ENCODE data around the gene RASL10A.
A peak's percentile ranks its signal among the peaks of the same experiment; 100 is the strongest.
"Not testable (repeated sequence)": the region's sequence is repeated elsewhere in the genome, so short reads cannot be mapped to it uniquely, and the experiment has no call there.

RASL10A gene, protein sequence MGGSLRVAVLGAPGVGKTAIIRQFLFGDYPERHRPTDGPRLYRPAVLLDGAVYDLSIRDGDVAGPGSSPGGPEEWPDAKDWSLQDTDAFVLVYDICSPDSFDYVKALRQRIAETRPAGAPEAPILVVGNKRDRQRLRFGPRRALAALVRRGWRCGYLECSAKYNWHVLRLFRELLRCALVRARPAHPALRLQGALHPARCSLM

DNA sequence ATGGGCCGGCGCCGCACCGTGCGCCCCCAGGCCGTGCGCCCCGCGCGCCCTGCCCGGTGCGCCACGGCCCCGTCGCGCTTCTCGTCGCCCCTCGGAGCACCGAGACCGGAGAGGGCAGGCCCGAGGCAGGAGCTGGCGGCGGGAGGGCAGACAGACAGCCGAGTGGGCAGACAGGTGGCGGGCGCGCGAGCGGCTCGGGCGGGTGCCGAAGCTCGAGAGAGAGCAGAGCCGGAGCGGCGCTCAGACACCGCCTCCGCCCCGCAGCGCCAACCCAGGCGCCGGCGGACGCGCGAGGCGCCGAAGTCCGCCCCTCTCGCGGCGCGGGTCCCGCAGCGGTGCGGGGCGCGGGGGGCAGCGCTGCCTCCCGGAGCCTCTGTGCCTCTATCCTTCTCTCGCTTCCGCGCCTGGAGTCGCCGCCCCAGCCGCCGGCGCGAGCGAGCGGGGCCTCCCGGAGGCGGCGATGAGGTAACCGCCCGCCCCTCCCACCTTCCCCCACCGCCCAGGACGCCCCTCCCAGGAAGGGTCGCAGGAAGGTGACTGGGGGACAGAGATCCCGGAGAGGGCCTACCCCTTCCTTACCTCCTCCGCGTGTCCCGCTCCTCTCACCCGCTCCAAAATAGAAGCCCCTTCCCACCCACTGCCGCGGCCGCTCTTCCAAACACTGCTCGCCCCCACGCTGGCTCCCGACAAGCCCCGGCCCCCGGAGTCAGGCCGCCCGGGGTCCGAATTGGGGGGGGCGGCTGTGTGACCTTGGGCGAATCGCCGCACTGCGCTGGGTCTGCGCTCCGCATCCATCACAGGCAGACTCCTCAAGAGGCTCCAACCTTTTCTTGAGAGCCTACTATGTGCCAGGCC is at the start of gene RASL10A:
Gene RASL10A (minus strand): TSS at position 412 of the 855 bp plus-strand sequence. CDS start 451 bp downstream, outside the sequence.
- DNase-seq (ENCODE audit: low spot score): no peak

DNA sequence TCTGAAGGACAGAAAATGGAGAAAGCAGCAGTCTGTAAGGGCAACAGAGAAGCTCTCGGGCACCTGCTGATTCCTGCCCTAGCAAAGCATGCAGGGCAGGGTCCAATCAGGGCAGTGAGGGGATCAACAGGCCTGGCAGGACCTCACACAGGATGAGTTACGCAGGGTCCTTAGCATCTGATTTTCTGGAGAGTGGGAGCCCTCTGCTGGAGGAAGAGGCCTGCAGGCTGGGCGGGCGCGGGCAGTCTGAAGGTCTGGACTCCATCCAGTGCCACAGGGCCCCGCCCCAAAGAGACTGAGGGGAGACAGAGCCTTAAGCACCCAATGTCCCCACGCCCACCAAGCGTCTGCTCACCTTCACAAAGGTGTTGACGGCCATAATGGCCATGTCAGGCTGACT is 44.0 kb upstream of the RASL10A start:
- DNase-seq (ENCODE audit: low spot score): peak; percentile 55

- DNase-seq (ENCODE audit: low spot score): not testable (repeated sequence)
These were observed 41.8 kb upstream of the RASL10A start for GRCh38 chr22:29357193-29357890.

DNA sequence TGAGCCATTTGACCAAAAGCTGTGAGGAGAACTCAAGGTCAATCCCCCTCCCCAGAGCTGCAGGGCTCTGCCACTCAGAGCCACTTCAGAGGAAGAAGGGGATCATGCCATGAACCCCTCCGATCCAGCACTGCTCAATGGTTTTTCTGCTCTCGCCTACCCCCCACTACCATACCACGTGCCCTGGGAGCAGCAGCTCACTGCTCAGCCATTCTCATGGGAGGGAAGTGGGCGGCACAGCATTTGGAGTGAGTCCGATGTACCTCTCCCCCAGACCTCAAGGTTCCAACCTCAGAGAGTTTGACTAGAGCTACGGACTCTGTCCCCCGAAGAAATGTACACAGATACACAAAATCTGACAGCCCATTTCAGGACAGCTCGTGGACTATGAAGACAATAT is 38.4 kb upstream of the RASL10A start:
- DNase-seq (ENCODE audit: low spot score): no peak

DNA sequence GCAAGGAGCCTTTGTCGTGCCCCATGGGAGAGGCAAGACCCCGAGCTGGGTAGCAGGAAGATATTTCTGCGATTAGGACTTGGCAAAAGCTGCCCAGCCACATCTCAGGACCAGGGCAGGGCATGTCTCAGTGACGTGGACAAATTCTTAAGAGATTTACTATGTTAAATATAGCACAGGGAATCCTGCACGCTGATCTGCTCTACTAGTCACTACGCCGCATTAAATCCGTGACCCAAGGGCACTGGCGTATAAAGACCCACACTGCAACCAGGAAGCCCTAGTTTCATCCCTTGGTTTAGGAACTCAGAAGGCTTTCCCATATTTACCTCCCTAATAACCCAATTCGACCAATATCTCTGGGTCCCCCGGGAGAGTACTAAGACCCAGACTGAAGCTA is 37.8 kb upstream of the RASL10A start:
- DNase-seq (ENCODE audit: low spot score): no peak

GRCh38 chr22:29352778-29353177 is 37.3 kb upstream of the RASL10A start:
- no peak for DNase-seq (ENCODE audit: low spot score)

DNA sequence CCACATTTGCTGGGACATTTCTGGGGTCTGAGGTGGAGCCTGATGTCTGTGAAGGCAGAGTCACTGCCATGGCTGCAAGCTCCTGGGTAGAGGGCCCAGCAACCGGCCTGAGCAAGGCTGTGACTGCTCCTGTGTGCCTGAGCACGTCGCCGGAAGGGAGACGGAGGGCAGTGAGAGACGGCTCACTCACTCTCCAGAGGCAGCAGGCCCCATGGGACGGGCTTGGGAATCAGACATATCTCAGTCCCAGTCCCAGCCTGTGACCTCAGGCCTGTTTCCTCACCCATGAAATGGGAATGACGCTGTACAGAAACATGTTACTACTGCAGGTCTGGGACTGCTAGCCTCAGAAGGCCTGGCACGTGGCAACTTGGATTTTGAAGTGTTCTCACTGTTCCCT is 36.4 kb upstream of the RASL10A start:
- DNase-seq (ENCODE audit: low spot score): no peak

GRCh38 chr22:29351042-29351441 is 35.5 kb upstream of the RASL10A start:
- no peak for DNase-seq (ENCODE audit: low spot score)

- DNase-seq (ENCODE audit: low spot score): no peak
These were observed 33.5 kb upstream of the RASL10A start for GRCh38 chr22:29348956-29349355.

- no peak for DNase-seq (ENCODE audit: low spot score)
These were observed 32.5 kb upstream of the RASL10A start for GRCh38 chr22:29348041-29348440.

- no peak for DNase-seq (ENCODE audit: low spot score)
These were observed 31.2 kb upstream of the RASL10A start for GRCh38 chr22:29346659-29347058.

DNA sequence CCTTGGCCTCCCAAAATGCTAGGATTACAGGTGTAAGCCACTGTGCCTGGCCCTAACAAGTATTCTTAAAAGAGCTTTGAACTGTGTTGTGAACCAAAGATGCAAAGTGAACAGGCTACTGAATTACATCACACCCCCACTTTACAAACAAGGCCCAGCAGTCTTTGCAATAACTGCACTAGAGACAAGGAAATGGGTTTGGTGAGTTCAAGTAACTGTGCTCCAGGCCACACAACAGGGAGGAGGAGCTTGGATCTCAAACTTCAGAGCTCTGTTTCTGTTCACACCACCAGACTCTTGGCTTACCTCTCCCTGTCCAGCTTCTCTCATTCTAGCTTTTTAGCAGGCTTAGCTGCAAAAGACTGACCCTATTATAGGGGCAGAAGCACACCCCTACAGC is 30.4 kb upstream of the RASL10A start:
- DNase-seq (ENCODE audit: low spot score): no peak

GRCh38 chr22:29344889-29345288 is 29.4 kb upstream of the RASL10A start:
- not testable (repeated sequence) for DNase-seq (ENCODE audit: low spot score)

- no peak for DNase-seq (ENCODE audit: low spot score)
These were observed 28.6 kb upstream of the RASL10A start for GRCh38 chr22:29344137-29344536.

GRCh38 chr22:29343313-29343805 is 27.9 kb upstream of the RASL10A start:
- no peak for DNase-seq (ENCODE audit: low spot score)

DNA sequence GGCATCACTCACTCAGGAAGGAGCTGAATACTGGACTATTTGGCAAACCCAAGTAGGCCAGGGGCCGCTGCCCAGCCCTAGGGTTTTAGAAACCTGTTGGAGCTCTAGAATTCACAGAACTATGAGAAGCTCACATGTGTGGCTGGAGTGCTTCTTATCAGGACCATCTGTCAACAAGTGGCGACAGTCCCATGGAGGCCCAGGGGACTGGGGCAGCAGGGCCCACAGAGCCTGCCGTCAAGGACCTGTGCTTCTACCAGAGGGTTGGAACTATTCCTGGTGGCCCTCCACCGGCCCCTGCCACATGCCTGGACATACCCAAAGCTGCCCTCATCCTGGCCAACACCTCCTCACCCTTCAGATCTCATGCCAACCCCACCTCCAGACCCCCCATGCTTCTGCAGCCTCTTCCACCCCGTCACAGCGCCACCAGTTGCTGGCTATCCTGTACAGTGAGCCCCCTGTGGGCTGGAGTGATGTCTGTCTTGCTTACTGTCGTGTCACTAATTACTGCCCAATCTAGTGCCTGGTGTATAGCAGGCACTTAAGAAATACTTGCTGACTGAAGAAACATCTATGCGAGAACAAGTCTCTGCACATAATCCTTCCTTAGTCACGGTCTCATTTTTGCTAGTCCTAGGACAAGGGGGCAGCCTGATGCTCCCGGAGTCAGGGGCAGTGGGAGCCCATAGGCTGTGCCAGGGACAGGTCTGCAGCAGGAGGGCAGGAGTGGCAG is 27.2 kb upstream of the RASL10A start:
- DNase-seq (ENCODE audit: low spot score): peak; percentile 9

- no peak for DNase-seq (ENCODE audit: low spot score)
These were observed 26.7 kb upstream of the RASL10A start for GRCh38 chr22:29342177-29342576.

DNA sequence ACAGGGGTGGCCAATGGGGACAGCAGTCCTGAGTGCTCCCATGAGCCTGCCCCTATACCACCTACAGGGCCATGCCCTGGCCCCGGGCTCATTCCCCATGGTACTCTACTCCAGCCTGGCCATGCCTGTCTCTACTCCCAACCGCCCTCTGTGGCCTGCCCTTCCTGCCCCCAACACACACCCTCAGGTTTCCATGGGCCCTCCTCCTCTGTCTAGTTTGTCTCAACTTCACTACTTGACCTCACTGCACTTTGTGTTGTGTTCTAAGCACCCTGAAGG is 26.3 kb upstream of the RASL10A start:
- no peak for DNase-seq (ENCODE audit: low spot score)

- DNase-seq (ENCODE audit: low spot score): no peak
These were observed 25.8 kb upstream of the RASL10A start for GRCh38 chr22:29341056-29341848.

- DNase-seq (ENCODE audit: low spot score): no peak
These were observed 25.1 kb upstream of the RASL10A start for GRCh38 chr22:29340566-29340965.
